ENCODE measurements around the gene PHF21A. TPM values are rescaled to one million over a fixed set of nuclear protein-coding genes. Genes with fewer than 3 reads are reported as not detected.

PHF21A gene
- total and polyA plus RNA-seq, 2 of the 8 experiments (the other 6 are each of a cell fraction or from before 2014, with no cell fraction given): 17.6 to 40.3 TPM

GRCh38 chr11:45886816-45887520 is 234.3 kb downstream of the PHF21A start:
- FAIRE-seq: no peak
- H3K9ac ChIP-seq (replicated peaks in 1 of 4; ENCODE audit: extremely low read depth in 1 of 4, low read depth in 3 of 4, low read length in 3 of 4): no peak overlapping the region
- POLR2A ChIA-PET (ENCODE audit: partially characterized antibody): interaction anchor here (0.8 to 3.2 kb wide), 10 partner anchors 9 to 408 kb away, joined by 3 to 14 read pairs (median 4); partner anchors contain the start of gene LARGE2

More at GRCh38 chr11:45886816-45887520, 234.3 kb downstream of the PHF21A start:
- no peak overlapping the region for H2AK5ac ChIP-seq (ENCODE audit: low read depth, low read length)
- peak overlapping the region; percentile 75 to 80 for H3K4me2 ChIP-seq (ENCODE audit: insufficient read depth in 1 of 2, low read depth in 2 of 2, low read length in 2 of 2)
- H3K14ac ChIP-seq (ENCODE audit: insufficient read length): no peak overlapping the region
- H3K4me3 ChIP-seq (ENCODE audit: extremely low read depth in 1 of 4, insufficient read depth in 2 of 4, low read depth in 3 of 4, low read length in 4 of 4): peak overlapping the region; percentile 58 to 83 (median 71); a peak in 5 of 8 replicates
- H2BK12ac ChIP-seq (ENCODE audit: low read depth, low read length): no peak overlapping the region
- H2BK15ac ChIP-seq (ENCODE audit: low read length): no peak overlapping the region
- peaks cover 0 to 10% (median 5%) of the 10 kb centered on the region in 4 experiments; a peak in 5 of 7 replicates for H3K4me1 ChIP-seq (replicated peaks in 1 of 4; ENCODE audit: control insufficient read depth in 3 of 4, insufficient read depth in 4 of 4, low read length in 3 of 4)
- H2AFZ ChIP-seq (ENCODE audit: low read length): no peak overlapping the region
- peak overlapping the region; percentile 36 for H4K8ac ChIP-seq (ENCODE audit: extremely low read depth, insufficient read depth, low read length)
- H3K79me1 ChIP-seq (ENCODE audit: low read depth, low read length): no peaks in the 10 kb centered on the region; the same call in 1 of the 2 replicates
- H2BK20ac ChIP-seq (ENCODE audit: low read length): no peak overlapping the region
- 88% methylated on average over 4 of the region's 4 CpGs; no CpG with 5 or more reads in 1 of the 2 experiments for WGBS, 2 experiments (ENCODE audit: extremely low coverage in 1 of 2, insufficient coverage in 1 of 2, insufficient read length in 1 of 2, insufficient replicate concordance in 2 of 2, low coverage in 1 of 2, low lambda C conversion rate in 2 of 2, missing lambda C conversion rate in 1 of 2)
- H4K5ac ChIP-seq (ENCODE audit: insufficient read length, low read depth, low read length): no peak overlapping the region
- CTCF ChIA-PET (ENCODE audit: partially characterized antibody): interaction anchor here (0.6 to 5.7 kb wide), 6 partner anchors 8 to 104 kb away, joined by 3 to 32 read pairs (median 4); no protein-coding TSS in a partner anchor
- H2BK120ac ChIP-seq (replicated peaks; ENCODE audit: low read depth, low read length): no peak overlapping the region
- no peak overlapping the region for H3K18ac ChIP-seq (ENCODE audit: extremely low read depth, low read length)
- H3K56ac ChIP-seq (replicated peaks; ENCODE audit: insufficient read length, low read depth, low read length): no peak overlapping the region
- no peaks in the 10 kb centered on the region; a peak in 2 of 7 replicates for H3K27me3 ChIP-seq (replicated peaks in 1 of 4; ENCODE audit: control insufficient read depth in 3 of 4, extremely low read depth in 1 of 4, insufficient read depth in 3 of 4, low read length in 3 of 4)
- TF ChIP-seq PHF8 (conservative IDR thresholded peaks at IDR 0.05; ENCODE audit: low read depth, low read length) (no peak), EGR1 (IDR thresholded peaks at IDR 0.05; ENCODE audit: borderline replicate concordance, low read depth, low read length) (no peak), GABPA (IDR thresholded peaks at IDR 0.05; ENCODE audit: borderline replicate concordance, insufficient read depth, low read length) (no peak), CTBP2 (IDR thresholded peaks at IDR 0.05; ENCODE audit: borderline replicate concordance, insufficient read depth, insufficient read length, low read length) (no peak), RFX5 (IDR thresholded peaks at IDR 0.05; ENCODE audit: borderline replicate concordance, low read depth, low read length) (no peak), CHD2 (IDR thresholded peaks at IDR 0.05; ENCODE audit: low read length) (no peak)
- no peaks in the 10 kb centered on the region; a peak in 1 of 4 replicates for H3K79me2 ChIP-seq (ENCODE audit: control insufficient read depth in 1 of 2, insufficient read depth in 2 of 2, low read length in 2 of 2)
- no peak overlapping the region for H3K4ac ChIP-seq (replicated peaks; ENCODE audit: insufficient read length, low read depth, low read length)
- H2BK5ac ChIP-seq (ENCODE audit: low read depth, low read length): no peak overlapping the region; the same call in 1 of the 2 replicates
- H3K23ac ChIP-seq (ENCODE audit: insufficient read length): no peak overlapping the region
- no peaks in the 10 kb centered on the region for H3K36me3 ChIP-seq (ENCODE audit: control insufficient read depth in 2 of 4, insufficient read depth in 4 of 4, low read length in 3 of 4)
- peaks cover 0 to 10% of the 10 kb centered on the region in 2 experiments for H4K20me1 ChIP-seq (replicated peaks in 1 of 2; ENCODE audit: control insufficient read depth in 1 of 2, insufficient read depth in 2 of 2, low read length in 2 of 2)
- H4K91ac ChIP-seq (replicated peaks; ENCODE audit: insufficient read length, low read length): no peak overlapping the region
- no peaks in the 10 kb centered on the region for H3K9me3 ChIP-seq (ENCODE audit: insufficient read depth in 2 of 2, low read depth in 1 of 2, low read length in 1 of 2)
- no peak overlapping the region for H3K27ac ChIP-seq (ENCODE audit: low read depth, low read length)
- peaks cover 8% of the 10 kb centered on the region; the same call in 1 of the 2 replicates for H3K23me2 ChIP-seq (ENCODE audit: low read depth, low read length)
- no peak for DNase-seq (ENCODE audit: low read depth in 1 of 2, low spot score in 2 of 2)
